GM12878 (cell line): ENCODE data around the gene TRABD2B.

Source experiments
- CHD4 ChIP-seq: fragments of 200-600 bp; sonication (generic); IDR thresholded peaks from 2 replicates; pipeline ENCODE4 v1.6.1; 2016; ENCODE audit warnings: mild to moderate bottlenecking
- EZH2 ChIP-seq: IDR thresholded peaks from 2 replicates; pipeline ENCODE4 v1.6.1; 2012; ENCODE audit warnings: low read depth, mild to moderate bottlenecking, control low read depth, inconsistent platforms, low read length, borderline replicate concordance; ENCODE audit not compliant: control insufficient read depth

DNA sequence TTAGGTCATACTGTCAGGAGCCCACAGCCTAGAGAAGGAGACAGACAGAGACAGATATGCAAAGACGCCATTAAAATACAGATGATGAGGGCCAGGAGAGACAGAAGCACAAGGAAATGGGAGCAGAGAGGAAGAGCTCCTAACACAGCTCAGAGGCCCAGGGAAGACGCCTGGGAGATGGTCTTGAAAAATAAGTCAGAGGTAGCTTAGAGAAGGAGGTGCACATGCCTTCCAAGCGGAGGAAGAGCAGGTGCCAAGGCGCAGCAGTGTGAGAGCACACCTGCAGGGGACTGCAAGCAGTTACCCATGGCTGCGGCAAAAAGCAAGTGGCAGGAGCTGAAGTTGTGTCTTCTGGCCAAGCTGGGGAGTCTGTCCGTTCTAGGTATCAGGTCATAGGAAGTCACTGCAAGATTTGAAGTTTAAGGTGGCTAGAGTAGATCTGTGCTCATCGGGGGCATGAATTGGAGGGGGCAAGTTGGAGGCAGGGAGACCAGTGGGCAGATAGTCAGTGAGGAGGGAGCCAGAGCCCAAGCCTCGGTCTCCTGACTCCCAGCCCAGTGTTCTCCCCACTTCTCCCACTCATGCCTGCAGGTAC lies 1.3 kb upstream of the TRABD2B start:
- no peak for TF ChIP-seq CHD4
- no peak for TF ChIP-seq EZH2
